Endothelial cell of umbilical vein (primary cell): ENCODE results near the gene SPNS2. TPM values are rescaled to one million over a fixed set of nuclear protein-coding genes. Genes with fewer than 3 reads are reported as not detected.

Experiments used
- BruUV-seq: library from RNA; stranded (reverse); fragments of 400-500 nt; replicated peaks from 2 replicates; lab custom pipeline; 2021; lab: Mats Ljungman, UMichigan
- CTCF ChIA-PET: fragments of 300-600, 350-600 bp; sonication (Branson Sonifier 250); formaldehyde crosslinking; loops from one replicate; lab custom pipeline; 2021; ENCODE audit warnings: antibody characterized with exemption, inconsistent platforms; lab: Charles Lee
- POLR2A ChIA-PET: fragments of 300-600, 350-600 bp; sonication (Branson Sonifier 250); formaldehyde crosslinking; loops from one replicate; lab custom pipeline; 2021; ENCODE audit warnings: antibody characterized with exemption, inconsistent platforms; lab: Charles Lee
- DNase-seq: peaks from one replicate; pipeline ENCODE4 v3.0.0-alpha.2; 2011; ENCODE audit warnings: low read depth, low spot score
- FAIRE-seq: peaks from 2 replicates; lab custom pipeline; 2011; peaks lifted over from hg19 to GRCh38; lab: Jason Lieb, UNC
- H2AFZ ChIP-seq: 2 replicates; pipeline ENCODE4 v1.6.0; 2012; ENCODE audit warnings: low read depth, low read length, control low read depth, inconsistent platforms
- H3K27ac ChIP-seq: 2 replicates; pipeline ENCODE4 v1.5.1; 2011; ENCODE audit warnings: low read depth, mild to moderate bottlenecking, control low read depth, low read length, moderate library complexity; ENCODE audit not compliant: insufficient read depth
- H3K27me3 ChIP-seq, 2 experiments: 2 replicates each; pipeline versions ENCODE4 v1.6.0 to v1.6.1; 2011; ENCODE audit warnings: low read length in 2 of 2, mixed read lengths in 1 of 2; ENCODE audit not compliant: control insufficient read depth in 2 of 2, insufficient read depth in 2 of 2
- H3K36me3 ChIP-seq, 2 experiments: 2 replicates in 1 of 2; 3 replicates in 1 of 2; pipeline ENCODE4 v1.5.1; 2011; ENCODE audit warnings: low read length in 2 of 2, mild to moderate bottlenecking in 1 of 2, moderate library complexity in 1 of 2; ENCODE audit not compliant: control insufficient read depth in 2 of 2, insufficient read depth in 2 of 2; ENCODE audit errors: extremely low read depth in 1 of 2
- H3K4me1 ChIP-seq: 3 replicates; pipeline ENCODE4 v1.5.1; 2011; ENCODE audit warnings: mild to moderate bottlenecking, low read length; ENCODE audit not compliant: control insufficient read depth, insufficient read depth; ENCODE audit errors: extremely low read depth
- H3K4me2 ChIP-seq: 2 replicates; pipeline ENCODE4 v1.6.1; 2011; ENCODE audit warnings: low read length, control low read depth, mixed read lengths; ENCODE audit not compliant: insufficient read depth
- H3K4me3 ChIP-seq, 3 experiments: fragments of 200-600 bp in 1 of 3; sonication (generic), shearing (Covaris generic) in 1 of 3; replicated peaks in 1 of 3; 2 replicates each; pipeline ENCODE4 v1.5.1; 2011 to 2016; ENCODE audit warnings: control low read depth in 3 of 3, low read length in 3 of 3, mild to moderate bottlenecking in 2 of 3, inconsistent platforms in 1 of 3, low read depth in 1 of 3, moderate library complexity in 1 of 3; ENCODE audit not compliant: insufficient read depth in 1 of 3
- H3K79me2 ChIP-seq: 2 replicates; pipeline ENCODE4 v1.6.0; 2012; ENCODE audit warnings: low read length, inconsistent platforms; ENCODE audit not compliant: control insufficient read depth, insufficient read depth
- H3K9ac ChIP-seq: replicated peaks from 2 replicates; pipeline ENCODE3; 2011; ENCODE audit warnings: low read length, control low read depth; ENCODE audit not compliant: insufficient read depth; ENCODE audit errors: extremely low read depth
- H3K9me1 ChIP-seq: replicated peaks from 3 replicates; pipeline ENCODE4 v1.6.0; 2011; ENCODE audit warnings: mild to moderate bottlenecking, low read length; ENCODE audit not compliant: control insufficient read depth, insufficient read depth; ENCODE audit errors: extremely low read depth
- H3K9me3 ChIP-seq: replicated peaks from 2 replicates; pipeline ENCODE4 v1.5.1; 2012; ENCODE audit warnings: low read length, inconsistent platforms; ENCODE audit not compliant: control insufficient read depth, insufficient read depth
- H4K20me1 ChIP-seq: replicated peaks from 2 replicates; pipeline ENCODE3; 2011; ENCODE audit warnings: mild to moderate bottlenecking, low read length; ENCODE audit not compliant: control insufficient read depth, insufficient read depth; ENCODE audit errors: extremely low read depth
- FOS ChIP-seq: IDR thresholded peaks from 2 replicates; pipeline ENCODE4 v1.6.1; 2011; ENCODE audit warnings: mild to moderate bottlenecking, low read length, moderate library complexity, borderline replicate concordance; ENCODE audit not compliant: insufficient read depth
- MAX ChIP-seq: IDR thresholded peaks from 2 replicates; pipeline ENCODE4 v1.6.1; 2011; ENCODE audit not compliant: insufficient read depth, insufficient read length
- POLR2A ChIP-seq: IDR thresholded peaks from 2 replicates; pipeline ENCODE4 v1.6.1; 2012; ENCODE audit warnings: low read depth, mild to moderate bottlenecking, control low read depth, low read length
- dilution Hi-C: fragments of 300-500 bp; cut with MboI; formaldehyde crosslinking; loops from one replicate; pipeline ENCODE4 v1.15.0; 2019; ENCODE audit warnings: low sequenced_read_pairs; ENCODE audit not compliant: extremely low pct_ligation_motif_present
- intact Hi-C: fragments of 100-400 bp; cut with micrococcal nuclease; formaldehyde crosslinking; loops from one replicate; pipeline ENCODE4 v1.10.0; 2022
- polyA plus RNA-seq, 4 experiments: library from polyadenylated mRNA; depleted of rRNA in 3 of 4; stranded (reverse) in 3 of 4; unstranded in 1 of 4; fragments of >200 nt; gene quantifications; 2 replicates each; pipeline versions ENCODE4 v1.2.1 to v1.2.3, GENCODE V29; 2011 to 2012; ENCODE audit warnings: missing spikeins in 1 of 4
- total RNA-seq: library from RNA; stranded (reverse); gene quantifications from 2 replicates; pipeline ENCODE4 v1.2.3, GENCODE V29; 2021

Gene SPNS2
- total and polyA plus RNA-seq, 2 donors (not counting 3 experiments of a cell fraction or from before 2014, with no cell fraction given): 70.2 to 77.3 TPM

- Histone ChIP-seq H3K27ac (no peak overlapping the region), H3K9me3 (no peaks in the 10 kb centered on the region), H4K20me1 (no peaks in the 10 kb centered on the region), H3K4me3 (no peak overlapping the region), H3K27me3 (no peaks in the 10 kb centered on the region), H3K9ac (no peak overlapping the region), H3K4me2 (no peak overlapping the region), H3K4me1 (peaks cover 8% of the 10 kb centered on the region), H2AFZ (no peak overlapping the region), H3K36me3 (no peaks in the 10 kb centered on the region), H3K9me1 (no peaks in the 10 kb centered on the region), H3K79me2 (no peaks in the 10 kb centered on the region)
- TF ChIP-seq FOS: no peak
- BruUV-seq: no TSS peak
- intact Hi-C loops (no loop called here), dilution Hi-C loops (no loop called here)
- POLR2A ChIA-PET: no interaction called here
- CTCF ChIA-PET: no interaction called here
- DNase-seq: no peak
- no peak for FAIRE-seq
Measured at GRCh38 chr17:4478318-4478830, 20.3 kb upstream of the SPNS2 start.

GRCh38 chr17:4479340-4479981 is 19.2 kb upstream of the SPNS2 start:
- H3K4me2 ChIP-seq: no peak overlapping the region
- H3K79me2 ChIP-seq: no peaks in the 10 kb centered on the region
- peaks cover 13% of the 10 kb centered on the region for H3K4me1 ChIP-seq
- no peaks in the 10 kb centered on the region for H4K20me1 ChIP-seq
- H3K9me1 ChIP-seq: no peaks in the 10 kb centered on the region
- no peak overlapping the region for H3K4me3 ChIP-seq
- FAIRE-seq (no peak), DNase-seq (no peak)
- no peaks in the 10 kb centered on the region for H3K36me3 ChIP-seq
- H3K9ac ChIP-seq: no peak overlapping the region
- no peaks in the 10 kb centered on the region for H3K9me3 ChIP-seq
- POLR2A ChIA-PET: no interaction called here
- H3K27me3 ChIP-seq: no peaks in the 10 kb centered on the region
- dilution Hi-C loops (no loop called here), intact Hi-C loops (no loop called here)
- H2AFZ ChIP-seq: no peak overlapping the region
- TF ChIP-seq MAX: no peak
- TF ChIP-seq POLR2A: no peak
- BruUV-seq: no TSS peak
- H3K27ac ChIP-seq: no peak overlapping the region
- CTCF ChIA-PET: no interaction called here
